ENCODE results near the gene CDK5. TPM values are rescaled to one million over a fixed set of nuclear protein-coding genes. Genes with fewer than 3 reads are reported as not detected.

The CDK5 gene
- total and polyA plus RNA-seq, 9 of the 15 experiments (the other 6 are each of a cell fraction or from before 2014, with no cell fraction given): 3.2 to 38.0 (median 27.5) TPM

DNA sequence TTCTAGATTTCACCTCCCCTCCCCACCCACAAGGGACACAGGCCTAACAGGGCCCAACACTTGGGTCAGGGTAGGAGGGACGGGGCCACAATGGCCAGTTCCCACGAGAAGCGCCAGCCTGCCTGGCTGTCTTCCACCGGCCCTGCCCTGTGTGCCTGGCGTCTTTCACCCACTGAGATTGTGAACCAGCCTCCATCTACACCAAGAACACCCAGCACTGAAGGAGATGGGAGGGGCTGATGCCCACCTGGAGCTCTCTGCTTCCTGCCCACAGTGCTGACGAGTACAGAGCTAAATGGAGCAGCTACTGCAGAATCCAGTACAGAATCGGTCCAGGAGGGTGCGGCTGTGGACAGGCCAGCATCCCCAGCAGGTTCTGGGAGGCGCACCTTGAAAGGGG is 11.7 kb downstream of the CDK5 start:
- CTCF ChIA-PET (ENCODE audit: low intra/inter-chr PET ratio): no interaction called here
- Histone ChIP-seq H3K9ac (ENCODE audit: insufficient read depth in 1 of 2, low read depth in 2 of 2, low read length in 2 of 2) (peak overlapping the region in 1 of 2 experiments; percentile 77; a peak in 2 of 4 replicates), H3K27ac (ENCODE audit: extremely low read depth, low read depth, low read length) (no peak overlapping the region), H3K79me2 (ENCODE audit: control insufficient read depth, insufficient read depth, low read length) (no peaks in the 10 kb centered on the region), H3K4me2 (ENCODE audit: insufficient read depth, low read length) (no peak overlapping the region), H3K9me1 (ENCODE audit: control insufficient read depth, insufficient read depth, low read length) (peaks cover 2% of the 10 kb centered on the region), H4K20me1 (replicated peaks; ENCODE audit: control insufficient read depth, insufficient read depth, low read length) (no peaks in the 10 kb centered on the region), H3K4me1 (replicated peaks in 1 of 2; ENCODE audit: control insufficient read depth in 2 of 2, insufficient read depth in 2 of 2, low read length in 2 of 2) (peaks cover under 1 to 56% of the 10 kb centered on the region in 2 experiments; a peak in 3 of 5 replicates), H2AFZ (ENCODE audit: low read depth, low read length) (no peak overlapping the region), H3K27me3 (ENCODE audit: control insufficient read depth in 2 of 2, insufficient read depth in 2 of 2, low read length in 2 of 2) (no peaks in the 10 kb centered on the region), H3K36me3 (ENCODE audit: control insufficient read depth, insufficient read depth, low read length) (peaks cover 21% of the 10 kb centered on the region), H3K9me3 (replicated peaks; ENCODE audit: control insufficient read depth, insufficient read depth, low read depth, low read length) (no peaks in the 10 kb centered on the region), H3K4me3 (no peak overlapping the region)
- intact Hi-C loops (cut with micrococcal nuclease): no loop called here
- in situ Hi-C loops (cut with MboI): no loop called here
- no peak for FAIRE-seq
- DNase-seq (ENCODE audit: extremely low read depth in 1 of 4, low spot score in 3 of 4): no peak
- POLR2A ChIA-PET: interaction anchor here (0.6 to 1.8 kb wide), 4 partner anchors 9 to 444 kb away, joined by 3 to 6 read pairs (median 4); no protein-coding TSS in a partner anchor
- 77% methylated on average over 9 of the region's 9 CpGs for WGBS (ENCODE audit: insufficient coverage, low coverage, missing lambda C conversion rate)
- TF ChIP-seq TEAD2 (tag; IDR thresholded peaks at IDR 0.05) (no peak), POLR2G (IDR thresholded peaks at IDR 0.05; ENCODE audit: low read depth, low read length) (peak; percentile 34; the same call in 1 of the 2 replicates), FOXM1 (IDR thresholded peaks at IDR 0.05; ENCODE audit: low read depth) (no peak), FOXM1 (CRISPR knock-in tag; IDR thresholded peaks at IDR 0.05; ENCODE audit: low read depth) (no peak), YBX1 (IDR thresholded peaks at IDR 0.05) (no peak)
- ATAC-seq: no peak; the same call in 2 of the 3 replicates
- BruUV-seq (replicated peaks): no TSS peak

DNA sequence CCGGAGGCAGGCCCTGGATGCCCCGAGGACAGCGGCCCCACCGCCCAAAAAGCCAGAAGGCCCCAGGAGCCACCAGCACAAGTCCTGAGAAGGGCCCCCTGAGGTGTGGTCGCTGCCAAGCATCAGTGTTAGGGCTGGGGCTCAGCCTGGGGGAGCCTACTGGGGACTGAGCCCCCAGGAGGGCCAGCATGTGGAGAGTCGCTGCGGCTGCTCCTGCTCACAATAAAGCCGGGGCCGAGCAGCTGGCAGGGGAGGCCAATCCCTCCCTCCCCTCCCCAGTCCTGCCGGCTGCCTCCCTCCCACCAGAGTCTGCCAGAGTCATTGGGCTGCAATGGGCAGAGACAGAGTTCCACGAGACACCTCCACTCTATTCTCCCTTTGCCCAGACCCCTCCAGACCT is 12.4 kb downstream of the CDK5 start:
- ATAC-seq: no peak
- POLR2A ChIA-PET: interaction anchor here (0.6 to 0.8 kb wide), 2 partner anchors 8 to 16 kb away, joined by 3 read pairs; no protein-coding TSS in a partner anchor
- Histone ChIP-seq H3K9ac (ENCODE audit: insufficient read depth in 1 of 2, low read depth in 2 of 2, low read length in 2 of 2) (no peak overlapping the region), H3K9me3 (replicated peaks; ENCODE audit: control insufficient read depth, insufficient read depth, low read depth, low read length) (no peaks in the 10 kb centered on the region), H3K27me3 (ENCODE audit: control insufficient read depth in 2 of 2, insufficient read depth in 2 of 2, low read length in 2 of 2) (no peaks in the 10 kb centered on the region), H3K4me2 (ENCODE audit: insufficient read depth, low read length) (no peak overlapping the region), H4K20me1 (replicated peaks; ENCODE audit: control insufficient read depth, insufficient read depth, low read length) (0 out of 2 replicates have a peak, but pooled peaks cover 3% of the 10 kb centered on the region), H3K9me1 (ENCODE audit: control insufficient read depth, insufficient read depth, low read length) (peaks cover 6% of the 10 kb centered on the region), H3K36me3 (ENCODE audit: control insufficient read depth, insufficient read depth, low read length) (peaks cover 21% of the 10 kb centered on the region), H2AFZ (ENCODE audit: low read depth, low read length) (no peak overlapping the region), H3K4me1 (replicated peaks in 1 of 2; ENCODE audit: control insufficient read depth in 2 of 2, insufficient read depth in 2 of 2, low read length in 2 of 2) (peaks cover 7 to 56% of the 10 kb centered on the region in 2 experiments), H3K79me2 (ENCODE audit: control insufficient read depth, insufficient read depth, low read length) (no peaks in the 10 kb centered on the region), H3K4me3 (no peak overlapping the region), H3K27ac (ENCODE audit: extremely low read depth, low read depth, low read length) (no peak overlapping the region)
- CTCF ChIA-PET (ENCODE audit: low intra/inter-chr PET ratio): no interaction called here
- no peak for DNase-seq (ENCODE audit: extremely low read depth in 1 of 4, low spot score in 3 of 4)
- peak; percentile 53; the same call in 1 of the 2 replicates for TF ChIP-seq POLR2G (IDR thresholded peaks at IDR 0.05; ENCODE audit: low read depth, low read length)
- no peak for TF ChIP-seq HNRNPH1 (optimal IDR thresholded peaks at IDR 0.05; ENCODE audit: low read depth, low read length)
- WGBS (ENCODE audit: insufficient coverage, low coverage, missing lambda C conversion rate): 84% methylated on average over 11 of the region's 11 CpGs
- FAIRE-seq: no peak
- in situ Hi-C loops (cut with MboI): no loop called here
- intact Hi-C loops (cut with micrococcal nuclease): no loop called here
- BruUV-seq (replicated peaks): no TSS peak

All from K562 (cell line).